Transverse colon (tissue), 4 donors: ENCODE results near the gene CDRT4.

Experiments
- POLR2AphosphoS5 ChIP-seq, 3 donors: sonication (generic); formaldehyde crosslinking; IDR thresholded peaks; one replicate each; pipeline ENCODE4 v1.6.1; 2016; ENCODE audit warnings: antibody characterized with exemption in 3 of 3
- TF ChIP-seq, protein P1 (sequence below), 5 experiments: fragments of 200-600 bp in 3 of 5; fragments of 450-650 bp in 2 of 5; sonication (generic) in 3 of 5; IDR thresholded peaks; 1 replicate in 2 of 5; 2 replicates in 3 of 5; pipeline ENCODE4 v1.5.1; 2016 to 2017; ENCODE audit warnings: antibody characterized with exemption in 5 of 5, inconsistent platforms in 3 of 5, mild to moderate bottlenecking in 2 of 5, moderate library complexity in 1 of 5

DNA sequence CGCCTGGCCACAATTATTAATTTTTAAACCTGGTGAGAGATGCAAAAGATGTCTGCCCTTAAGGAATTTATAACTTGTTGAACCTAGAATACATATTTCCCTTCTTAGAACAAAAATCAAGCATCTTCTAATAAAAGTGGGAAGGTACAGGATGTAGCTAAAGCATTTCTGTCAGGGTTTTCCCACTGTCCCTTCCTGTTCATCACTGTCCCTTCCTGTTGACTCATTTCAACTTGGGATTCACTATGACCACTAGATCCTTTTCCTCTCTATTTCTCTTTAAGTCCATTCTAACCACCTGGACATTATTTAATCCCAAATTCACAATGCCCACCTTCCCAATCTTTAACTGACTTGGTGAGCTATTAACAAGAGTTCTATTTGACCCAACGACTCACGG, 33.9 kb upstream of the CDRT4 start:
- TF ChIP-seq POLR2AphosphoS5 (IDR thresholded peaks at IDR 0.05): no peak
- TF ChIP-seq, protein P1, sequence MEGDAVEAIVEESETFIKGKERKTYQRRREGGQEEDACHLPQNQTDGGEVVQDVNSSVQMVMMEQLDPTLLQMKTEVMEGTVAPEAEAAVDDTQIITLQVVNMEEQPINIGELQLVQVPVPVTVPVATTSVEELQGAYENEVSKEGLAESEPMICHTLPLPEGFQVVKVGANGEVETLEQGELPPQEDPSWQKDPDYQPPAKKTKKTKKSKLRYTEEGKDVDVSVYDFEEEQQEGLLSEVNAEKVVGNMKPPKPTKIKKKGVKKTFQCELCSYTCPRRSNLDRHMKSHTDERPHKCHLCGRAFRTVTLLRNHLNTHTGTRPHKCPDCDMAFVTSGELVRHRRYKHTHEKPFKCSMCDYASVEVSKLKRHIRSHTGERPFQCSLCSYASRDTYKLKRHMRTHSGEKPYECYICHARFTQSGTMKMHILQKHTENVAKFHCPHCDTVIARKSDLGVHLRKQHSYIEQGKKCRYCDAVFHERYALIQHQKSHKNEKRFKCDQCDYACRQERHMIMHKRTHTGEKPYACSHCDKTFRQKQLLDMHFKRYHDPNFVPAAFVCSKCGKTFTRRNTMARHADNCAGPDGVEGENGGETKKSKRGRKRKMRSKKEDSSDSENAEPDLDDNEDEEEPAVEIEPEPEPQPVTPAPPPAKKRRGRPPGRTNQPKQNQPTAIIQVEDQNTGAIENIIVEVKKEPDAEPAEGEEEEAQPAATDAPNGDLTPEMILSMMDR (IDR thresholded peaks at IDR 0.05): no peak
